HG03342 (cell line): ENCODE measurements around the gene FREM1.

Experiments used
- ATAC-seq: cut with Tn5 transposase; IDR thresholded peaks from one replicate; pipeline ENCODE4 v1.9.1; 2021; ENCODE audit warnings: mild to moderate bottlenecking, moderate library complexity; ENCODE audit not compliant: unreplicated experiment

FREM1 gene

GRCh38 chr9:14719231-14719923 is 190.9 kb downstream of the FREM1 start:
- ATAC-seq: no peak

GRCh38 chr9:14715102-14715501 is 195.1 kb downstream of the FREM1 start:
- no peak for ATAC-seq

GRCh38 chr9:14713187-14713767 is 197.0 kb downstream of the FREM1 start:
- no peak for ATAC-seq

GRCh38 chr9:14710804-14711203 is 199.4 kb downstream of the FREM1 start:
- no peak for ATAC-seq

GRCh38 chr9:14706530-14707140 is 203.6 kb downstream of the FREM1 start:
- peak; percentile 86 for ATAC-seq

- no peak for ATAC-seq
Measured at GRCh38 chr9:14705079-14705478, 205.1 kb downstream of the FREM1 start.

GRCh38 chr9:14704281-14704680 is 205.9 kb downstream of the FREM1 start:
- ATAC-seq: no peak

- ATAC-seq: no peak
Measured at GRCh38 chr9:14702200-14702720, 208.0 kb downstream of the FREM1 start.

GRCh38 chr9:14693251-14693861 is 216.9 kb downstream of the FREM1 start, which contains the start of gene ZDHHC21:
ZDHHC21 (minus strand) TSS chr9:14693432; CDS start chr9:14674340, 19,092 bp downstream.
- ATAC-seq: peak; percentile 75

- peak; percentile 43 for ATAC-seq
Measured at GRCh38 chr9:14692470-14693250, 217.6 kb downstream of the FREM1 start.

GRCh38 chr9:14690948-14691730 is 219.1 kb downstream of the FREM1 start:
- ATAC-seq: no peak

- ATAC-seq: no peak
Measured at GRCh38 chr9:14687042-14687719, 223.0 kb downstream of the FREM1 start.

GRCh38 chr9:14686168-14686567 is 224.1 kb downstream of the FREM1 start:
- ATAC-seq: no peak
